Stimulated activated CD8-positive, alpha-beta memory T cell treated with anti-CD3 and anti-CD28 coated beads, Interleukin-4, amount 100 ng/mL, for 48 hours (primary cell): Measurements from ENCODE around the gene MMAB.

Experiments used
- DNase-seq: peaks from one replicate; pipeline ENCODE4 v3.0.0-alpha.2; 2020

The MMAB gene

GRCh38 chr12:109535231-109535862, 38.0 kb downstream of the MMAB start:
- DNase-seq = no peak

DNA sequence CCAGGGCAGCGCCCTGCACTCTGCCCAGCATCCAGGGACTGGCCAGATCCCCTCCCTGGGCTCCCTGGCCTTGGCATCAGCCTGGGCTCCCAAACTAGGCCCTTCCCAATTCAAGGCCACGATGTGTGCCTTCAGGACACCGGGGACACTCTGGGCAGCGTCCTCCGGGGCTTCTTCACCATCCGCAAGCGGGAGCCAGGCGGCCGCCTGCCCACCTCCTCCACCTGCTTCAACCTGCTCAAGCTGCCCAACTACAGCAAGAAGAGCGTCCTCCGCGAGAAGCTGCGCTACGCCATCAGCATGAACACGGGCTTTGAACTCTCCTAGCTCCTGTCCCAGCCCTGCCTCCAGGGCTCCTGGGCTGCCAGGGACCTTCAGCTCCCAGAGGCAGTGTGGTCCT, 38.8 kb downstream of the MMAB start:
- no peak for DNase-seq

DNA sequence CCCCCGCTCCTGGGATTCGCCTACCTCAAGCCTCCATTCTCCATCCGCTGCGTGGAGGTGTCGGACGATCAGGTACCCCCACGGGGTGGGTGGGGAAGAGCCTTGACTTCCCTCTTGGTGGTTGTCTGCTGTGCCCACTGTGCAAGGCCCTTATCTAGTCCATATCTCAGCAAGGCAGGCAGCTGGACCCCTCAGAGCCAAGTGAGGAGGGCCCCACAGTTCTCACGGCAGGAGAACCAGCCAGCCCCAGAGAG, 39.9 kb downstream of the MMAB start:
- DNase-seq = no peak

DNA sequence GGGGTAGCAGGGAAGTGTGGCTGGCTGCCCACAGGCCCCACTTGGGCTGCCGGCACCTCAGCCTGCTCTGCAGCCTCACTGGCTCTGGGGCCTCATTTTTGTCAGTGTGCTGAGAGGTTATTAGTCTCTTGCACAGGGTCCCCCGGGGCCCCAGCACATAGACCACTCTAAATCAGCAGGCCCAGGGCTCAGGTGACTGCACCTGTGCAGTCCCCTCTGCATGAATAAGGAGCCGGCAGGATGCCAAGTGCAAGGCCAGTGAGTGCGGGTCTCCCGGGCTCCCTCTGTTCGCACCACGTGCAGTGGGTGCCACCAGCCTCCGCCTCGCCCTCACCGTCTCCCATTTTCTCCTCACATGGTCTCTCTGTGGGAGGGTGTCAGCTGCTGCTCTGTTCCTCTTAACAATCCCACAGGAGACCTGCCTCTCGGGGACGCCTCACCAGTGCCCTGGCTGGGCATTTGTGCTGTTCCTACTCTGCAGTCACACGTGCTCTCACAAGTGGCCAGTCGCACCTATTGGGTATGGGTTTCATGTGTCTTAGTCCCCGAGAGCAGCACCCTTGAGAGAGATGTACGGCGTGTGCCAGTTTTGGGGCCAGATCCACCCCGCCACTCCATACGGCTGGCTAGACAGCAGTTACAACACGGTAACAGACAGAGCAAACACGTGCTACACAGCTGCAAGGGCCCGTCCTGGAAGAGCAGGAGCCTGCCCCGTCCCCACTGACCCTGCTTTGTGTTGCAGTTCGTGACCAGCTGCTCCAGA, 40.4 kb downstream of the MMAB start:
- no peak for DNase-seq

DNA sequence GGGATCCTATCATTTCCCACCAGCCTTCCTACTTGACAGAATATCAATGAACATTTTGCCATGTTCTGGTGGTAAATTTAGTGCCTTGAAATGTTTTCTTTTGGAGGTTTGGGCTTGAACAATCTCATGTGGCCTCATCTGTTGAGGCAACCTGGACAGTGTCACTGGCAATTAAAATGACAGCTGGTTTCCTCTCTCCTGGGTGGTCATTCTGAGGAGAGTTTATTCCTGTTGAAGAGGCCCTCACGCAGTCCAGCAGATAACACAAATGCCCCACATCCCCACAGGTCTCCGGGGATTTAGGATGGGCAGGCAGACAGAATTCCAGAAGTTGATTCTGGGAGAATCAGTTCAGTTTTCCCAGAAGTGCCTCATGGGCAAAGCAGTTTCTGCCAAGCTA, 41.9 kb downstream of the MMAB start:
- DNase-seq = no peak

- no peak for DNase-seq
Measured at GRCh38 chr12:109529691-109530640, 43.3 kb downstream of the MMAB start.

- no peak for DNase-seq
Measured at GRCh38 chr12:109527489-109528123, 45.7 kb downstream of the MMAB start.

DNA sequence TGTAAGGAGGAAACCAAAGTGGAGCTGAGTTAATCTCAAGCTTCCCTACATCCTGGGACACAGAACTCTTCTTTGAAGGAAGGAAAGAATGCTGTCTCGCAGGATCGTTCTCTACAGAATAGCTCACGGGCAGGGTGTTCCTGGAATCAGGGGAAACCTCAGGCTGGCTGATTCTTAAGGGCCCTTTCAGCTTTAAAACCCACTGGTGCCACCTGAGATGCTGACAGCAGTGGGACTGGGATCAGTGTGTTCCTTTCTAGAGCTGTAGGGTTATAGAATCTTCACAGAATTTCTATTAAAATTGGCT, 48.1 kb downstream of the MMAB start:
- DNase-seq = no peak

DNA sequence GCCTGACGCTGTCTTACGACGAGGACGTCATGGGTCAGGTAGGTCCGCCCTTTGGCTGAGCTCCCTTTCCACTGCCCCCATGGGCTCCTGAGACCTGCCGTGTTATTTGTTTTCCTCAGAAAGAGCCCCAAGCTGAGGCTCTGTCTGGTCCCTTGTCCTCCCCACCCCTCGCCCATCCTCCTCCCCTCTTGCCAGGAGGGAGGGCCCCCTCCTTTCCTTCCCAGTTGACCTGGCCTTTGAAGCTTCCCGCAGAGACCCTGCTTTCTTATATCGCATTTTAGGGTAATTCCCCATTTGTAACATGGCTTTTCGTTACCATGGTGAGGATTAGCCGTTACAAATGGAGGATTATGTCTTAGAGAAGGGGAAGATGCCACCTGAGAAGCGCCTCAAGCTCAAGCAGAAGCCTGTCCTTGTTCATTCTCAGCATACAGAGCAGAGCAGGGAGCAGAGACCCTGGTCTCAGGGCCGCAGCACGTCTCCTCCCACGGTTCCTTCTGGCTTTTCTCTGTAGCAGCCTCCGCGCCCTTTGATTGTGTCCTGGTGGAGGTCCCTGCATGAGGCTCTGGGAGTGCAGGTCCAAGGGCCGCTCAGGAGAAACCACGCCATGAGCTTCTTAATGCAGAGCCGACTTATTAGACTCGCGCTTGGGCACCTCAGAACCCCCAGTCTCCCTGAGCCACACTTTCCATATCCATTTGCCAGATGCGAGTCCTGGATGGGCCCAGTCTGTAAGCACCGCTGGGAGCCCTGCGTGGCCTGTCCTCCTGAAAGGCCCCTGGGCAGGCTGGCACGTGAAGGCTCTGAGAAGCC, 48.6 kb downstream of the MMAB start:
- no peak for DNase-seq

DNA sequence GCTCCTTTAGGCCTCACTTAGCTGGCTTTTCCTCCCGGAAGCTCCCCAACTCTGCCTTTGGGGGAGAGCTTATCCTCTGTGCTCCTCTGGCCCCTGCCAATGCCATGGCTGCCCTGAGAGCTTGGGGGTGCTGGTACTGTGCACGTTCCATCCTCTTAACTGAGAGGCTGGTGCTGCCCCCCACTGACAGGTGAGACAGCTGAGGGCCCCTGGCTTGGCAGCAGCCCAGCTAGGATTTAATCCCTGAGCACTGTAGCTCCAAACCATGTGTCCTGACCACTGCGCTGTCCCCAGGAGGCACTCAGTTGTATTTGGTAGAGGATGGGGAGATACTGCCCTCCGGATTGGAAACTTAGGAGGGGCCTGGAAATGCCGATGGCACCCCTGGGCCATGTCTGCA, 49.8 kb downstream of the MMAB start:
- no peak for DNase-seq

GRCh38 chr12:109523071-109523470, 50.2 kb downstream of the MMAB start:
- DNase-seq = no peak

GRCh38 chr12:109521831-109522230, 51.5 kb downstream of the MMAB start:
- DNase-seq = no peak

GRCh38 chr12:109519787-109520186, 53.5 kb downstream of the MMAB start:
- no peak for DNase-seq

DNA sequence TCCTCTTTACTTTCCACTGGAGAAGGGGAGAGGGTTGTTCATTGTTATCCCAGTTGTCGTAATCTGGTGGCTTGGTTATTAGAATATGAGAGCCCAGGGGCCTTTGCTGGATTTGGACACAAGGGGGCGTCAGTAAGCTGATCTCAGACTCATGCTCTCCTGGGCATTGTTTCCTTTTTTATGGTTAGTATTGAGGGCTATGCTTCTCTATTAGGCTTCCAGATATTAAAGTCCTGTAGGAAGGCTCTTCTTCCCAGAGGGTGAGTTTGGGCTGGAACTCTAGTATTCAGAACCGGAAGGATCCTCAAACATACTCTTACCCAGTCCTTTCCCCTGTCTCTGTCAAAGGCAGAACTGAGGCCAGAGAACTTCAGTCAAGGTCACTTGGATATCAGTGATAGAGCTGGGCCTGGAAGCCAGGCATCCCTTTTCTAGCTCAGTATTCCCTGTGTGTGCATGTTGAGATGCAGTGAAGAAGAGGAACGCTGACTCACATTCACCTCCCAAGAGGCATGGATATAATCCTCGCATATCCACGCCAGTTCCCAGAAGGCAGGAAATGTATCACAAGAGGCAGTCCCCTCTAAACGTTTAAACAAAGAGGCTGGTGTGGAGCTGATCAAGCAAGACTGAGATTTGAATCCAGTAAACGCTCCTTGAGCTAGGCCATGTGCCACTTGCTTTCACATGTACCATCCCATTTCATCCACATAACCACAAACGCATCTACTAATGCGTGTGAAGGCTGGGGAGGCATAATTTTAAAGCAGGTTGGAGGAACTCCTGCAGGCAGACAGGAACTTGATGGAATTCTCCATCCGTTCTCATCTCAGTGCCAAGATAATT, 54.3 kb downstream of the MMAB start:
- peak; percentile 73 for DNase-seq

DNA sequence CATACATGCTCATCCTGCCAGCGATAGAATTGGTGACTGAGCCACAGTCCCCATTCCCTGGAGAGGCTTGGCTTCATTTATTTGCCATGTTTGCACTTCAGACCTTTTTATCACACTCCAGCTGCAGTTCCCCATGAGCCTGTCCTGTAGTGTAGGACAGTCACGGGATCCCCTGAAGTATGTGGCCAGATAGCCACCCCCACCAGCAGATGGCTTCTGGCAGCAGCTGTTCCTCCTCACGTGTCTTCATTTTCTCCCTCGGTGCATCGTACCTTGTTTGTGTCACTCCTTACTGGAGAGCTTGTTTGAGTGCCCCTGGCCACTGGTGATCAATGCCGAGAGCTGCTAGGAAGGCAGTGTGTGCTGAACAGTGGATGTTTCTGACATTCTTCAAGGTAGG, 55.7 kb downstream of the MMAB start:
- DNase-seq = no peak

DNA sequence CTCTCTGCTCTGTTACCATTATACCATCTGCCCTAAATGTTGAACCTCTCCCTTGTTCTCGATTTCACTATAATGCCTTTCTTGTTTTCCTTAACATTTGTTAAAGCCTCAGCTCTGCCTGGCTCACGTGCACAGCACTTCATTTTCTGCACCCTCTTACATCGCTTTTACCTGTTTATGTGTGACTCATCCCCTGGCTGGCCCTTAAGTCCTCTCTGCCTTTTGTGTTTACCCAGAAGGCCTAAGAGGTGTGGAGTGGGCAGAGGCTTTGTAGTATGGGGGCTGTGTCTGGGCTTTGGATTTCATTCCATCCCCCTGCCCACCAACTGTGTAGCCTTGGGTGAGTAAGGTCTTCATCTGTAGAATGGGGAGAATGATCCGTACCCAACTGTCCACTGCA, 59.3 kb downstream of the MMAB start:
- no peak for DNase-seq

DNA sequence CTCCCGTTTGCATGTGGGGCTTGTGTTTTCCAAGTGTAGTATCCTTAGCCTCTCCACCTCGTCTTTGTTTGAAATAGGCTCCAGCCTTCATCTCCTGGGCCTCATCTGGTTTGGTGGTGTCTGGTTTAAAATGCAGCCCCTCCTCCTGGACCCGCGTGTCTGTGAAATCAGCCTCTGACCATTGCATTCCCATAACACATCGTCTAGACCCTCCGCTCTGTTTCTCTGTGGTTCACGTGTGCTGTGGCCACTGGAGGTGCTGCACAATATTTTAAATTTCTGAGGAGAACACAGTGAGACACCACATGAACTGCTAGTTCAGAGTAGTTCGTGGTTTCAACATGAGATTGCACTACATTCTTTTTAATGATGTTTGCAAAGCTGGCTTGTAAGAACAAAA, 60.3 kb downstream of the MMAB start:
- DNase-seq = no peak

DNA sequence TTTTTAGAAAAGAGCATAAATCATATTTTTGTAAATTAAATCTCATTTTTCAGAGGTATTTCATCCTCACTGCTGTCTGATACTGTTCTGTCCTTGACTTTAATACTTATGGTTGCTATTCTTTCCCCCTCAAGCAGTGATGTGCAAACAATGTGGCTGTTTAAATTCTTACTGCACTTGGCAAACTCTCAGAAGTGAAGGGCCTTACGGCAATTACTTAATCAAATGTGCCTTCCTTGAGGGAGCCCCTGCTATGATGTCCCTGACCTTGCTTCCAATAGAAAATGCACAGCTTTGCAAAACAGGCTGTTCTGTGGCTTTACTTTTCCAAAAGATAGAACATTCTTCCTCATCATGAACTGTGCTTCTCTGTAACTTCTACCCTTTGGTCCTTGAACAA, 60.7 kb downstream of the MMAB start:
- DNase-seq = no peak

DNA sequence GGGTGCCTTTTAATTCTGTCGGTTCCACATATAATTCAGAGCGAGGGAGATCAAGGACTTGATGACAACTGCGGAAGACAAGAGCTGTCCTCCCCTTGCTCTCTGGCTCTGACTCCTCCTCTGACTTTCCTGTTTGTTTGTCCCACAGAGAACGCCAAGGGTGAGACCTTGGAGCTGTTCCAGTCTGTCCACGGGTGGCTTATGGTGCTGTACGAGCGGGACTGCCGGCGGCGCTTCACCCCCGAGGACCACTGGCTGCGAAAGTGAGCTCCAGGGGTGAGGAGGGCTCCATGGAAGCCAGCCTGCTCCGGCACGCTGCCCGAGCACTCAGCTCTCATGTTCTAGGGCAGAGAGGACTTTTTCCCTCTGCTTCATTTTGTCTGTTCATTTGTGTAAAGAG, 63.1 kb downstream of the MMAB start:
- no peak for DNase-seq

- DNase-seq = no peak
Measured at GRCh38 chr12:109504068-109504467, 69.2 kb downstream of the MMAB start.
